BLaER1 treated with 17β-estradiol and CSF1 and Interleukin-3, amounts not matched to agents 10 nM and 100 nM (cell line): ENCODE measurements around the gene PRR15L.
A peak's percentile ranks its signal among the peaks of the same experiment; 100 is the strongest.

ENCODE experiments used
- H3K27ac ChIP-seq, 11 experiments: shearing (Covaris generic); formaldehyde crosslinking; 2 replicates each; pipeline ENCODE4 v1.8.1; 2022
- H3K27me3 ChIP-seq, 11 experiments: shearing (Covaris generic); formaldehyde crosslinking; 2 replicates each; pipeline ENCODE4 v1.8.1; 2022
- H3K36me3 ChIP-seq, 11 experiments: shearing (Covaris generic); formaldehyde crosslinking; 2 replicates each; pipeline ENCODE4 v1.8.1; 2022
- H3K4me1 ChIP-seq, 10 experiments: shearing (Covaris generic); formaldehyde crosslinking; 2 replicates each; pipeline ENCODE4 v1.8.1; 2022
- H3K4me2 ChIP-seq, 11 experiments: shearing (Covaris generic); formaldehyde crosslinking; 2 replicates each; pipeline ENCODE4 v1.8.1; 2022
- H3K4me3 ChIP-seq, 10 experiments: shearing (Covaris generic); formaldehyde crosslinking; 2 replicates each; pipeline ENCODE4 v1.8.1; 2022
- H3K9ac ChIP-seq, 11 experiments: shearing (Covaris generic); formaldehyde crosslinking; 2 replicates each; pipeline ENCODE4 v1.8.1; 2022
- H3K9me3 ChIP-seq, 11 experiments: shearing (Covaris generic); formaldehyde crosslinking; replicated peaks in 1 of 11; 2 replicates each; pipeline ENCODE4 v1.8.1; 2022
- H4K20me1 ChIP-seq, 11 experiments: shearing (Covaris generic); formaldehyde crosslinking; 2 replicates each; pipeline ENCODE4 v1.8.1; 2022
- Cebpa-rat ChIP-seq, 11 experiments: shearing (Covaris generic); IDR thresholded peaks; 2 replicates each; pipeline ENCODE4 v1.8.1; 2022

The PRR15L gene

DNA sequence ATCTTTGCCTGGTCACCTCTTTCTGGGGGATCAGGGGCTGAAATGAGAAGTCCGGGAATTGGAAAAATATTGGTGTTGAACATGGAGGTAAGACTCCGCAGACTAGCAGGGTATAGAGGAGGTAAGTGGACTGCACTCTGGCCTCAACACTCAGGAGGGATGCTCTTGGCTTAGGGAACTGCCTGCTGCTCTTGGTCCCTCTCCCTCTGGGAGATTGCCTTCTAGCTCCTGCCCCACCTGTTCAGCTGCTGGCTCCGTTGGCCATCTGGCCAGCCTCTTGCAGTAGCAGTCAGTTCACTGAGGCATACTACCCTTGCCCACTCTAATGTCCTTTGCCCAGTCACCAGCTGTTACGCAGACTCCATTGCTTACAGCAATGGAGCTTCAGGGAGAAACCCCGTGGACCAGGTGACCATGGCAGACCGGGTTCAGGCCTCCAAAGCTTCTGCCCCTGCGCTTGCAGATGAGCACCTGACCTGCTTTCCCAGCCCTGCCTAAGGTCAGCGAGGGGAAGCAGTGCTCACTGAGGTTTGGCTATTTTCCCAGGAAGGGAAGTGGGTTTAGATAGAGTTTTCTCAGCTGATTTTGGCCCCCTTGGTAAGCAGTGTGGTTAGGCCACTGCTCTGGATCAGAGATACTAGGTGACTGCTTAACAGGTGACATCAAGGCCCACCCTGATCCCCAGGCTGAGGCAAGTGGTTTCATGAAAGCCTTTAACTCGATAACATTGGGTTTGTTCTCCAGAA, 25.1 kb upstream of the PRR15L start:
- H3K36me3 ChIP-seq, result peaks cover 60 to 78% (median 73%) of the 10 kb centered on the region in 11 experiments
- H4K20me1 ChIP-seq, result peaks cover 0 to 46% (median 5%) of the 10 kb centered on the region in 11 experiments; a peak in 10 of 22 replicates
- no peak overlapping the region for H3K4me3 ChIP-seq
- H3K27ac ChIP-seq, result no peak overlapping the region
- H3K27me3 ChIP-seq, result no peaks in the 10 kb centered on the region
- peaks cover 19 to 51% (median 29%) of the 10 kb centered on the region in 10 experiments for H3K4me1 ChIP-seq
- H3K4me2 ChIP-seq, result peak overlapping the region in 5 of 11 experiments; percentile 42 to 83 (median 73); a peak in 10 of 22 replicates
- no peak for TF ChIP-seq Cebpa-rat (IDR thresholded peaks at IDR 0.05)
- H3K9me3 ChIP-seq, result no peaks in the 10 kb centered on the region
- peak overlapping the region in 1 of 11 experiments; percentile 1; a peak in 1 of 22 replicates for H3K9ac ChIP-seq

- Histone ChIP-seq H3K4me2 (peak overlapping the region; percentile 58 to 83 (median 73)), H3K27ac (no peak overlapping the region; a peak in 1 of 22 replicates), H3K36me3 (peaks cover 67 to 84% (median 79%) of the 10 kb centered on the region in 11 experiments)
Measured at GRCh38 chr17:47982091-47982617, 24.5 kb upstream of the PRR15L start.

DNA sequence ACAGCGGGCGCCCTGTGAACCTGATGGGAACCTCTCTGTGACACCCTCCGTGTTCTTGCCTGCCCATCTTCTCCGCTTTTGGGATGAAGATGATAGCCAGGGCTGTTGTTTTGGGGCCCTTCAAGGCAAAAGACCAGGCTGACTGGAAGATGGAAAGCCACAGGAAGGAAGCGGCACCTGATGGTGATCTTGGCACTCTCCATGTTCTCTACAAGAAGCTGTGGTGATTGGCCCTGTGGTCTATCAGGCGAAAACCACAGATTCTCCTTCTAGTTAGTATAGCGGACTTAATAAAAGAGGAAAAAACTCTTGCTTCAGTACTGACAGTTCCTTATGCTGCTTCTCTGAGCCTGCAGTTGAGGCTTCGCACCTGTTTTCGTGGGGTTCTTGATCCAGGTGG, 23.8 kb upstream of the PRR15L start:
- Histone ChIP-seq H3K27me3 (no peaks in the 10 kb centered on the region), H3K4me2 (peak overlapping the region; percentile 58 to 83 (median 73)), H3K9ac (peak overlapping the region in 6 of 11 experiments; percentile 4 to 36 (median 12); a peak in 2 of 22 replicates), H3K4me1 (peaks cover 19 to 51% (median 29%) of the 10 kb centered on the region in 10 experiments), H3K9me3 (no peaks in the 10 kb centered on the region), H3K27ac (no peak overlapping the region; a peak in 2 of 22 replicates), H3K36me3 (peaks cover 74 to 91% (median 84%) of the 10 kb centered on the region in 11 experiments), H3K4me3 (no peak overlapping the region), H4K20me1 (peaks cover 0 to 46% (median 5%) of the 10 kb centered on the region in 11 experiments; a peak in 10 of 22 replicates)
- no peak for TF ChIP-seq Cebpa-rat (IDR thresholded peaks at IDR 0.05)

More at GRCh38 chr17:47982091-47982617, 24.5 kb upstream of the PRR15L start:
- Histone ChIP-seq H3K9me3 (no peaks in the 10 kb centered on the region), H3K4me3 (no peak overlapping the region), H4K20me1 (peaks cover 0 to 46% (median 5%) of the 10 kb centered on the region in 11 experiments; a peak in 10 of 22 replicates), H3K27me3 (no peaks in the 10 kb centered on the region), H3K4me1 (peaks cover 19 to 51% (median 29%) of the 10 kb centered on the region in 10 experiments), H3K9ac (peak overlapping the region in 3 of 11 experiments; percentile 10 to 36 (median 23); a peak in 1 of 22 replicates)
- TF ChIP-seq Cebpa-rat (IDR thresholded peaks at IDR 0.05), result no peak

DNA sequence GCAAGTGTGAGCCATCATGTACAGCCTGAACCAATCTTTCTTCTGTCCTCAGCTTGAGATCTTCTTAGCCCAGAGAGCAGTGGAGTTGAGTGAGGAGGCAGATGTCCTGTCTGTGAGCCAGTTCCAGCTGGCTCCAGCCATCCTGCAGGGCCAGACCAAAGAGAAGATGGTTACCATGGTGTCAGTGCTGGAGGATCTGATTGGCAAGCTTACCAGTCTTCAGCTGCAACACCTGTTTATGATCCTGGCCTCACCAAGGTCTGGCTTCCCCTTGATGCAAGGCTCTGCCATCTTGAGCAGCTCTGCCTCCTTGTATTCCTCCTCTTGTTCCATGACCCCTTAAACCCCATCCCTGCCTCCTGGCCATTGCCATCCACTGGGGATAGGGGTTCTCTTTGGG, 22.9 kb upstream of the PRR15L start:
- Histone ChIP-seq H4K20me1 (peaks cover 0 to 46% (median 5%) of the 10 kb centered on the region in 11 experiments; a peak in 10 of 22 replicates), H3K9me3 (no peaks in the 10 kb centered on the region), H3K27ac (no peak overlapping the region), H3K27me3 (no peaks in the 10 kb centered on the region), H3K4me1 (peaks cover 26 to 51% (median 33%) of the 10 kb centered on the region in 10 experiments), H3K36me3 (peaks cover 83 to 99% (median 93%) of the 10 kb centered on the region in 11 experiments), H3K4me3 (no peak overlapping the region), H3K9ac (no peak overlapping the region), H3K4me2 (peak overlapping the region; percentile 58 to 83 (median 73); a peak in 14 of 22 replicates)
- no peak for TF ChIP-seq Cebpa-rat (IDR thresholded peaks at IDR 0.05)

- peaks cover 0 to 46% (median 5%) of the 10 kb centered on the region in 11 experiments; a peak in 10 of 22 replicates for H4K20me1 ChIP-seq
- no peak overlapping the region for H3K4me3 ChIP-seq
- H3K4me1 ChIP-seq, result peaks cover 32 to 43% (median 35%) of the 10 kb centered on the region in 10 experiments
- H3K9me3 ChIP-seq, result no peaks in the 10 kb centered on the region
- no peak overlapping the region for H3K4me2 ChIP-seq
- H3K27ac ChIP-seq, result no peak overlapping the region
- no peak overlapping the region for H3K9ac ChIP-seq
- peaks cover 91 to 98% (median 94%) of the 10 kb centered on the region in 11 experiments for H3K36me3 ChIP-seq
- no peaks in the 10 kb centered on the region for H3K27me3 ChIP-seq
- TF ChIP-seq Cebpa-rat (IDR thresholded peaks at IDR 0.05), result no peak
Measured at GRCh38 chr17:47978324-47978723, 20.6 kb upstream of the PRR15L start.

DNA sequence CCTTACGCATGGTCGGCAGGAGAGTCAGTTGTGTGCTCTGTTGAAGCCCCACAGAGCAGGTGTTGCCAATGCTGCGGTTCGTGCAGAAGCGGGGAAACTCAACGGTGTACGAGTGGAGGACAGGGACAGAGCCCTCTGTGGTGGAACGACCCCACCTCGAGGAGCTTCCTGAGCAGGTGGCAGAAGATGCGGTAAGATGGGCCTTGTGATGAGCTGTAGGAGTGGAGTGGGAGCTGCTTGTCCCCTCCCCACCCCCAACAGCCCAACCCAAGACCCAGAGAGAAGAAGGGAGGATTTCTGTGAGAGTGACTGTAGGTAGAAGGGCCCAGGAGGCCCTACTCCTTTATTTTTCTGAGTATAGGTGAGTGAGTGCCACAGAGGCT, 18.1 kb upstream of the PRR15L start:
- Histone ChIP-seq H3K4me2 (peak overlapping the region in 5 of 11 experiments; percentile 6 to 50 (median 37); a peak in 10 of 22 replicates), H3K9ac (peak overlapping the region in 5 of 11 experiments; percentile 9 to 47 (median 32); a peak in 4 of 22 replicates), H4K20me1 (peaks cover 0 to 21% (median 0%) of the 10 kb centered on the region in 11 experiments; a peak in 6 of 22 replicates), H3K4me1 (peaks cover 28 to 40% (median 36%) of the 10 kb centered on the region in 10 experiments), H3K4me3 (no peak overlapping the region), H3K27me3 (no peaks in the 10 kb centered on the region), H3K9me3 (no peaks in the 10 kb centered on the region), H3K27ac (no peak overlapping the region), H3K36me3 (peaks cover 68 to 82% (median 75%) of the 10 kb centered on the region in 11 experiments)
- TF ChIP-seq Cebpa-rat (IDR thresholded peaks at IDR 0.05), result no peak

DNA sequence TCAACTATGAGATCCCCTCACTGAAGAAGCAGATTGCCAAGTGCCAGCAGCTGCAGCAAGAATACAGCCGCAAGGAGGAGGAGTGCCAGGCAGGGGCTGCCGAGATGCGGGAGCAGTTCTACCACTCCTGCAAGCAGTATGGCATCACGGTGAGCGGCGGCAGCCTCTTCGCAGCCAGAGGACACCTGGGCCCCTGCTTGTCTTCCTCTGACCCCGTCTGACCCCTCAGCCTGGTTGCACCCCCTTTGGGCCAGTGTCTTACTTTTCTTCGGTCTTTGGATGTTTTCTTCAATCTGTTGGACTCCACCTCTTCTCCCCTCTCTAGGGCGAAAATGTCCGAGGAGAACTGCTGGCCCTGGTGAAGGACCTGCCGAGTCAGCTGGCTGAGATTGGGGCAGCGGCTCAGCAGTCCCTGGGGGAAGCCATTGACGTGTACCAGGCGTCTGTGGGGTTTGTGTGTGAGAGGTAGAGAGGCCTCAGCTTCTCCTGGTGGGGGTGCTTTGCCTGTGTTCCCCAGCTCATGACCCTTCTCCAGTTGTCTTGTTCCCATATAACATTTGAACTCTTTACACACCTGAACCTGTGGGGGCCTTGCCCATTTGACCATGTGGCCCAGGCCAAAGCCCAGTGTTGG, 17.6 kb upstream of the PRR15L start:
- Histone ChIP-seq H3K36me3 (peaks cover 63 to 77% (median 70%) of the 10 kb centered on the region in 11 experiments), H3K4me2 (peak overlapping the region in 5 of 11 experiments; percentile 6 to 50 (median 37); a peak in 10 of 22 replicates), H3K4me1 (peaks cover 24 to 39% (median 35%) of the 10 kb centered on the region in 10 experiments), H4K20me1 (peaks cover 0 to 16% (median 0%) of the 10 kb centered on the region in 11 experiments; a peak in 5 of 22 replicates), H3K9me3 (no peaks in the 10 kb centered on the region), H3K9ac (peak overlapping the region in 6 of 11 experiments; percentile 9 to 47 (median 32); a peak in 7 of 22 replicates), H3K27ac (no peak overlapping the region), H3K27me3 (no peaks in the 10 kb centered on the region), H3K4me3 (no peak overlapping the region)
- no peak for TF ChIP-seq Cebpa-rat (IDR thresholded peaks at IDR 0.05)

- peaks cover 23 to 50% (median 41%) of the 10 kb centered on the region in 10 experiments for H3K4me1 ChIP-seq
- H3K9me3 ChIP-seq, result no peaks in the 10 kb centered on the region
- H4K20me1 ChIP-seq, result 0 out of 22 replicates have a peak, but pooled peaks cover 0 to 2% (median 0%) of the 10 kb centered on the region in 11 experiments
- H3K4me2 ChIP-seq, result peak overlapping the region in 1 of 11 experiments; percentile 95; a peak in 1 of 22 replicates
- H3K27ac ChIP-seq, result no peak overlapping the region
- H3K9ac ChIP-seq, result peak overlapping the region in 6 of 11 experiments; percentile 3 to 44 (median 14); a peak in 5 of 22 replicates
- peaks cover 45 to 59% (median 52%) of the 10 kb centered on the region in 11 experiments for H3K36me3 ChIP-seq
- no peaks in the 10 kb centered on the region for H3K27me3 ChIP-seq
- H3K4me3 ChIP-seq, result no peak overlapping the region
- TF ChIP-seq Cebpa-rat (IDR thresholded peaks at IDR 0.05), result no peak
Measured at GRCh38 chr17:47973541-47973940, 15.9 kb upstream of the PRR15L start.
